ENCODE results near the gene VAV1. TPM values are rescaled to one million over a fixed set of nuclear protein-coding genes. Genes with fewer than 3 reads are reported as not detected.

VAV1 gene
- total RNA-seq, 1 experiment from 2014 or later, result 46.0 TPM

- Histone ChIP-seq H3K4me2 (ENCODE audit: low read depth, low read length, poor library complexity, severe bottlenecking) (no peak overlapping the region), H3K36me3 (ENCODE audit: insufficient read depth, low read length) (no peaks in the 10 kb centered on the region), H3K9me2 (replicated peaks; ENCODE audit: insufficient read depth, low read length) (no peaks in the 10 kb centered on the region), H3K27ac (ENCODE audit: low read length) (no peak overlapping the region), H4K20me1 (ENCODE audit: insufficient read depth, low read depth, low read length) (no peaks in the 10 kb centered on the region), H3K27me3 (ENCODE audit: low read length) (no peaks in the 10 kb centered on the region), H2AFZ (ENCODE audit: low read length) (no peak overlapping the region), H3K9me3 (ENCODE audit: low read length) (no peaks in the 10 kb centered on the region), H3K9ac (ENCODE audit: low read length) (no peak overlapping the region), H3K4me3 (ENCODE audit: low read length) (no peak overlapping the region), H3K4me1 (ENCODE audit: low read length) (no peaks in the 10 kb centered on the region), H3K79me2 (ENCODE audit: low read length) (no peaks in the 10 kb centered on the region)
- no peak for DNase-seq
Observed at GRCh38 chr19:6842871-6843607, 70.5 kb downstream of the VAV1 start.

GRCh38 chr19:6847828-6848200 lies 75.3 kb downstream of the VAV1 start:
- H3K36me3 ChIP-seq (ENCODE audit: insufficient read depth, low read length), result peaks cover 3% of the 10 kb centered on the region; the same call in 1 of the 2 replicates

GRCh38 chr19:6848986-6849385 lies 76.5 kb downstream of the VAV1 start:
- H3K9me3 ChIP-seq (ENCODE audit: low read length), result no peaks in the 10 kb centered on the region
- H2AFZ ChIP-seq (ENCODE audit: low read length), result no peak overlapping the region
- no peaks in the 10 kb centered on the region for H3K27me3 ChIP-seq (ENCODE audit: low read length)
- H3K36me3 ChIP-seq (ENCODE audit: insufficient read depth, low read length), result peaks cover 8% of the 10 kb centered on the region
- no peak for DNase-seq
- H3K9me2 ChIP-seq (replicated peaks; ENCODE audit: insufficient read depth, low read length), result no peaks in the 10 kb centered on the region
- H4K20me1 ChIP-seq (ENCODE audit: insufficient read depth, low read depth, low read length), result no peaks in the 10 kb centered on the region
- H3K27ac ChIP-seq (ENCODE audit: low read length), result no peak overlapping the region
- no peak overlapping the region for H3K9ac ChIP-seq (ENCODE audit: low read length)
- H3K79me2 ChIP-seq (ENCODE audit: low read length), result no peaks in the 10 kb centered on the region
- no peak overlapping the region for H3K4me2 ChIP-seq (ENCODE audit: low read depth, low read length, poor library complexity, severe bottlenecking)
- H3K4me1 ChIP-seq (ENCODE audit: low read length), result no peaks in the 10 kb centered on the region
- H3K4me3 ChIP-seq (ENCODE audit: low read length), result no peak overlapping the region

More at GRCh38 chr19:6847828-6848200, 75.3 kb downstream of the VAV1 start:
- Histone ChIP-seq H3K9me3 (ENCODE audit: low read length) (no peaks in the 10 kb centered on the region), H3K27ac (ENCODE audit: low read length) (no peak overlapping the region), H4K20me1 (ENCODE audit: insufficient read depth, low read depth, low read length) (no peaks in the 10 kb centered on the region), H3K9ac (ENCODE audit: low read length) (no peak overlapping the region), H3K4me3 (ENCODE audit: low read length) (no peak overlapping the region), H3K4me1 (ENCODE audit: low read length) (no peaks in the 10 kb centered on the region), H3K9me2 (replicated peaks; ENCODE audit: insufficient read depth, low read length) (no peaks in the 10 kb centered on the region), H2AFZ (ENCODE audit: low read length) (no peak overlapping the region), H3K27me3 (ENCODE audit: low read length) (no peaks in the 10 kb centered on the region), H3K79me2 (ENCODE audit: low read length) (no peaks in the 10 kb centered on the region), H3K4me2 (ENCODE audit: low read depth, low read length, poor library complexity, severe bottlenecking) (no peak overlapping the region)
- no peak for DNase-seq

- Histone ChIP-seq H3K9ac (ENCODE audit: low read length) (no peak overlapping the region), H3K79me2 (ENCODE audit: low read length) (no peaks in the 10 kb centered on the region), H3K4me3 (ENCODE audit: low read length) (no peak overlapping the region), H3K27me3 (ENCODE audit: low read length) (no peaks in the 10 kb centered on the region), H3K4me1 (ENCODE audit: low read length) (no peaks in the 10 kb centered on the region), H4K20me1 (ENCODE audit: insufficient read depth, low read depth, low read length) (no peaks in the 10 kb centered on the region), H3K9me3 (ENCODE audit: low read length) (no peaks in the 10 kb centered on the region), H2AFZ (ENCODE audit: low read length) (no peak overlapping the region), H3K9me2 (replicated peaks; ENCODE audit: insufficient read depth, low read length) (no peaks in the 10 kb centered on the region), H3K36me3 (ENCODE audit: insufficient read depth, low read length) (peaks cover 12% of the 10 kb centered on the region), H3K4me2 (ENCODE audit: low read depth, low read length, poor library complexity, severe bottlenecking) (no peak overlapping the region), H3K27ac (ENCODE audit: low read length) (no peak overlapping the region)
- no peak for DNase-seq
Observed at GRCh38 chr19:6849876-6850275, 77.4 kb downstream of the VAV1 start.

- H3K4me3 ChIP-seq (ENCODE audit: low read length), result no peak overlapping the region
- H3K27ac ChIP-seq (ENCODE audit: low read length), result no peak overlapping the region
- H3K9ac ChIP-seq (ENCODE audit: low read length), result no peak overlapping the region
- peaks cover 16% of the 10 kb centered on the region for H3K36me3 ChIP-seq (ENCODE audit: insufficient read depth, low read length)
- no peaks in the 10 kb centered on the region for H3K4me1 ChIP-seq (ENCODE audit: low read length)
- no peaks in the 10 kb centered on the region for H3K9me3 ChIP-seq (ENCODE audit: low read length)
- no peaks in the 10 kb centered on the region for H3K9me2 ChIP-seq (replicated peaks; ENCODE audit: insufficient read depth, low read length)
- no peak overlapping the region for H3K4me2 ChIP-seq (ENCODE audit: low read depth, low read length, poor library complexity, severe bottlenecking)
- H2AFZ ChIP-seq (ENCODE audit: low read length), result no peak overlapping the region
- H3K79me2 ChIP-seq (ENCODE audit: low read length), result no peaks in the 10 kb centered on the region
- DNase-seq, result no peak
- no peaks in the 10 kb centered on the region for H3K27me3 ChIP-seq (ENCODE audit: low read length)
- no peaks in the 10 kb centered on the region for H4K20me1 ChIP-seq (ENCODE audit: insufficient read depth, low read depth, low read length)
Observed at GRCh38 chr19:6851359-6851758, 78.9 kb downstream of the VAV1 start.

- Histone ChIP-seq H3K27me3 (ENCODE audit: low read length) (no peaks in the 10 kb centered on the region), H3K79me2 (ENCODE audit: low read length) (no peaks in the 10 kb centered on the region), H3K9me2 (replicated peaks; ENCODE audit: insufficient read depth, low read length) (no peaks in the 10 kb centered on the region), H3K36me3 (ENCODE audit: insufficient read depth, low read length) (peaks cover 16% of the 10 kb centered on the region), H3K9ac (ENCODE audit: low read length) (no peak overlapping the region), H3K4me2 (ENCODE audit: low read depth, low read length, poor library complexity, severe bottlenecking) (no peak overlapping the region), H4K20me1 (ENCODE audit: insufficient read depth, low read depth, low read length) (no peaks in the 10 kb centered on the region), H3K27ac (ENCODE audit: low read length) (no peak overlapping the region), H2AFZ (ENCODE audit: low read length) (no peak overlapping the region), H3K4me3 (ENCODE audit: low read length) (no peak overlapping the region), H3K9me3 (ENCODE audit: low read length) (no peaks in the 10 kb centered on the region), H3K4me1 (ENCODE audit: low read length) (no peaks in the 10 kb centered on the region)
- no peak for DNase-seq
Observed at GRCh38 chr19:6852001-6852400, 79.5 kb downstream of the VAV1 start.

- no peak overlapping the region for H3K4me2 ChIP-seq (ENCODE audit: low read depth, low read length, poor library complexity, severe bottlenecking)
Observed at GRCh38 chr19:6853868-6854267, 81.4 kb downstream of the VAV1 start.

GRCh38 chr19:6854758-6855157 lies 82.2 kb downstream of the VAV1 start:
- no peaks in the 10 kb centered on the region for H3K4me1 ChIP-seq (ENCODE audit: low read length)
- DNase-seq, result no peak
- H3K9me3 ChIP-seq (ENCODE audit: low read length), result no peaks in the 10 kb centered on the region
- H3K9me2 ChIP-seq (replicated peaks; ENCODE audit: insufficient read depth, low read length), result no peaks in the 10 kb centered on the region
- H3K27ac ChIP-seq (ENCODE audit: low read length), result no peak overlapping the region
- peaks cover 16% of the 10 kb centered on the region for H3K36me3 ChIP-seq (ENCODE audit: insufficient read depth, low read length)
- H3K27me3 ChIP-seq (ENCODE audit: low read length), result no peaks in the 10 kb centered on the region
- H3K4me3 ChIP-seq (ENCODE audit: low read length), result no peak overlapping the region
- no peak overlapping the region for H3K9ac ChIP-seq (ENCODE audit: low read length)
- no peaks in the 10 kb centered on the region for H4K20me1 ChIP-seq (ENCODE audit: insufficient read depth, low read depth, low read length)
- no peak overlapping the region for H2AFZ ChIP-seq (ENCODE audit: low read length)
- H3K4me2 ChIP-seq (ENCODE audit: low read depth, low read length, poor library complexity, severe bottlenecking), result no peak overlapping the region
- no peaks in the 10 kb centered on the region for H3K79me2 ChIP-seq (ENCODE audit: low read length)

More at GRCh38 chr19:6853868-6854267, 81.4 kb downstream of the VAV1 start:
- H3K36me3 ChIP-seq (ENCODE audit: insufficient read depth, low read length), result peaks cover 16% of the 10 kb centered on the region
- no peaks in the 10 kb centered on the region for H3K9me2 ChIP-seq (replicated peaks; ENCODE audit: insufficient read depth, low read length)
- H3K79me2 ChIP-seq (ENCODE audit: low read length), result no peaks in the 10 kb centered on the region
- H3K27me3 ChIP-seq (ENCODE audit: low read length), result no peaks in the 10 kb centered on the region
- no peaks in the 10 kb centered on the region for H3K4me1 ChIP-seq (ENCODE audit: low read length)
- H3K9ac ChIP-seq (ENCODE audit: low read length), result no peak overlapping the region
- H3K27ac ChIP-seq (ENCODE audit: low read length), result no peak overlapping the region
- H3K4me3 ChIP-seq (ENCODE audit: low read length), result no peak overlapping the region
- no peak overlapping the region for H2AFZ ChIP-seq (ENCODE audit: low read length)
- H4K20me1 ChIP-seq (ENCODE audit: insufficient read depth, low read depth, low read length), result no peaks in the 10 kb centered on the region
- no peak for DNase-seq
- no peaks in the 10 kb centered on the region for H3K9me3 ChIP-seq (ENCODE audit: low read length)
